Ovary (tissue), 9 donors: ENCODE measurements around the gene MUSK. TPM values are rescaled to one million over a fixed set of nuclear protein-coding genes. Genes with fewer than 3 reads are reported as not detected.

Source experiments
- DNase-seq, 5 donors: peaks; one replicate each; pipeline ENCODE4 v3.0.0-alpha.2; 2019 to 2020
- H3K27ac ChIP-seq, 2 donors: fragments of 200-600 bp; one replicate each; pipeline versions ENCODE4 v1.5.1 to v1.8.0; 2019 to 2022
- H3K27me3 ChIP-seq: fragments of 200-600 bp; one replicate; pipeline ENCODE4 v1.8.0; 2022
- H3K36me3 ChIP-seq: fragments of 200-600 bp; sonication (generic); one replicate; pipeline ENCODE4 v1.5.1; 2019
- H3K4me1 ChIP-seq: one replicate; pipeline ENCODE4 v1.8.1; 2013; ENCODE audit warnings: mild to moderate bottlenecking, moderate library complexity; ENCODE audit not compliant: insufficient read depth
- H3K4me3 ChIP-seq: fragments of 200-600 bp; sonication (generic); one replicate; pipeline ENCODE4 v1.5.1; 2017
- H3K9me3 ChIP-seq, 2 donors: fragments of 200-600 bp in 1 of 2; sonication (generic) in 1 of 2; one replicate each; pipeline versions ENCODE4 v1.5.1 to v1.8.1; 2013 to 2019; ENCODE audit warnings: mild to moderate bottlenecking in 1 of 2, moderate library complexity in 1 of 2
- CTCF ChIP-seq, 3 donors: fragments of 450-650 bp in 2 of 3; fragments of 200-600 bp in 1 of 3; IDR thresholded peaks; one replicate each; pipeline versions ENCODE4 v1.5.1 to v1.8.0; 2016 to 2022; ENCODE audit warnings: antibody characterized with exemption in 3 of 3, mild to moderate bottlenecking in 1 of 3
- EP300 ChIP-seq: sonication (generic); formaldehyde crosslinking; IDR thresholded peaks from one replicate; pipeline ENCODE4 v1.6.1; 2017; ENCODE audit warnings: antibody characterized with exemption
- POLR2A ChIP-seq: fragments of 450-650 bp; IDR thresholded peaks from one replicate; pipeline ENCODE4 v1.6.1; 2017; ENCODE audit warnings: antibody characterized with exemption, mild to moderate bottlenecking, moderate library complexity
- WGBS, 3 donors: extraction: QIAGEN DNeasy Blood & Tissue Kit in 1 of 3; methylation state at CpG; one replicate each; pipeline versions ENCODE4 v1.1.5 to v1.1.7; 2013 to 2017; 5-methylcytosine and 5-hydroxymethylcytosine counted together
- intact Hi-C, 4 donors: fragments of 100-400 bp; cut with DNase I; formaldehyde crosslinking; loops; one replicate each; pipeline versions ENCODE4 v1.11.0 to v1.15.1; 2022 to 2023
- polyA plus RNA-seq, 2 donors: library from polyadenylated mRNA; stranded (reverse); fragments of 200-250 nt in 1 of 2; fragments of 350-450 nt in 1 of 2; fragmentation: Illumina TruSeq in 1 of 2; extraction: RNeasy Lipid Tissue Mini Kit (QIAGEN cat#74804) in 1 of 2; gene quantifications; one replicate each; pipeline ENCODE4 v1.2.3, GENCODE V29; 2013 to 2014
- total RNA-seq, 7 donors: library from RNA; depleted of rRNA in 2 of 7; stranded (reverse); fragments of >200 nt in 2 of 7; fragmentation: NEBNext Ultra II Directional in 3 of 7; extraction: Animal tissue kit (Norgen Biotek cat#: 25700) in 3 of 7; gene quantifications; one replicate each; pipeline versions ENCODE4 v1.1.0 to v1.2.4, GENCODE V29; 2016 to 2023
- donor health status: DM: no; HTN: no; CAD: no; lungs with moderate emphysema.
- donor health status: DM: no; HTN: no; CAD: no.
- donor health status: Bipolar disorder and iron deficiency.
- donor health status: DM: yes; HTN: yes; CAD: no.
- donor health status: DM: no; HTN: no; CAD: no.
- donor health status: DM: yes; HTN: yes; CAD: no.

Gene MUSK
- total and polyA plus RNA-seq, 9 donors: 0.10 to 0.91 (median 0.17) TPM; not detected in 1

GRCh38 chr9:110768886-110769285, 100.3 kb downstream of the MUSK start:
- Histone ChIP-seq H3K4me1 (peaks cover 7% of the 10 kb centered on the region), H3K9me3 (no peaks in the 10 kb centered on the region), H3K36me3 (no peaks in the 10 kb centered on the region), H3K27ac (no peak overlapping the region), H3K4me3 (no peak overlapping the region), H3K27me3 (no peaks in the 10 kb centered on the region)
- no peak for DNase-seq
- intact Hi-C loops: no loop called here
- WGBS, 3 donors: 18 to 31% (median 28%) methylated on average over 2 of the region's 2 CpGs
- TF ChIP-seq CTCF (IDR thresholded peaks at IDR 0.05) (no peak), EP300 (no peak), POLR2A (no peak)

- H3K9me3 ChIP-seq: no peaks in the 10 kb centered on the region
- H3K36me3 ChIP-seq: no peaks in the 10 kb centered on the region
- H3K27ac ChIP-seq: no peak overlapping the region
- peaks cover 7% of the 10 kb centered on the region for H3K4me1 ChIP-seq
- no peak for TF ChIP-seq CTCF (IDR thresholded peaks at IDR 0.05)
- TF ChIP-seq POLR2A: no peak
- no peak for TF ChIP-seq EP300
- intact Hi-C loops: no loop called here
- 66 to 71% (median 67%) methylated on average over 3 of the region's 3 CpGs for WGBS, 3 donors
- H3K27me3 ChIP-seq: no peaks in the 10 kb centered on the region
- DNase-seq: no peak
- H3K4me3 ChIP-seq: no peak overlapping the region
These were observed 101.1 kb downstream of the MUSK start for GRCh38 chr9:110769667-110770066.

GRCh38 chr9:110775724-110776123, 107.1 kb downstream of the MUSK start:
- no peak overlapping the region for H3K27ac ChIP-seq
- intact Hi-C loops: no loop called here
- H3K4me1 ChIP-seq: peaks cover 2% of the 10 kb centered on the region
- H3K4me3 ChIP-seq: no peak overlapping the region
- H3K36me3 ChIP-seq: no peaks in the 10 kb centered on the region
- no peaks in the 10 kb centered on the region for H3K27me3 ChIP-seq
- H3K9me3 ChIP-seq: no peaks in the 10 kb centered on the region
- DNase-seq: no peak
- WGBS, 3 donors: 63 to 70% (median 68%) methylated on average over 5 of the region's 5 CpGs
- TF ChIP-seq EP300: no peak
- TF ChIP-seq CTCF (IDR thresholded peaks at IDR 0.05): no peak
- TF ChIP-seq POLR2A: no peak

- 5 to 9% (median 8%) methylated on average over 1 of the region's 1 CpG for WGBS, 3 donors
- Histone ChIP-seq H3K9me3 (no peaks in the 10 kb centered on the region), H3K4me1 (peaks cover 2% of the 10 kb centered on the region), H3K27ac (no peak overlapping the region), H3K4me3 (no peak overlapping the region), H3K27me3 (no peaks in the 10 kb centered on the region), H3K36me3 (no peaks in the 10 kb centered on the region)
- intact Hi-C loops: no loop called here
- no peak for DNase-seq
- TF ChIP-seq CTCF (IDR thresholded peaks at IDR 0.05): no peak
- TF ChIP-seq EP300: no peak
- TF ChIP-seq POLR2A: no peak
These were observed 107.6 kb downstream of the MUSK start for GRCh38 chr9:110776221-110776620.
